HepG2 (cell line): ENCODE data around the gene CLEC2B.

Experiments
- BHLHE40 ChIP-seq: IDR thresholded peaks from 2 replicates; pipeline ENCODE4 v1.6.1; 2011; ENCODE audit warnings: low read length, improper control_type of control experiment
- CEBPG ChIP-seq: IDR thresholded peaks from 2 replicates; pipeline ENCODE4 v1.6.1; 2016
- CREM ChIP-seq, 2 experiments: sonication (generic) in 1 of 2; formaldehyde crosslinking in 1 of 2; IDR thresholded peaks; 2 replicates each; pipeline versions ENCODE4 v1.4.0 to v1.6.1; 2016 to 2020; ENCODE audit warnings: antibody characterized with exemption in 1 of 2, mild to moderate bottlenecking in 1 of 2, missing genetic modification reagents in 1 of 2
- FLYWCH1 ChIP-seq: sonication (generic); formaldehyde crosslinking; IDR thresholded peaks from 2 replicates; pipeline ENCODE4 v1.8.1; 2023; ENCODE audit warnings: mild to moderate bottlenecking, missing genetic modification reagents
- KLF16 ChIP-seq, 2 experiments: sonication (generic) in 1 of 2; formaldehyde crosslinking in 1 of 2; IDR thresholded peaks; 2 replicates each; pipeline versions ENCODE4 v1.6.1 to v1.8.0; 2016 to 2023; ENCODE audit warnings: missing genetic modification reagents in 2 of 2, missing compliant biosample characterization in 1 of 2
- NFE2L2 ChIP-seq: fragments of 150-350 bp; IDR thresholded peaks from 2 replicates; pipeline ENCODE4 v1.6.1; 2014; ENCODE audit warnings: low read length
- PCBP1 ChIP-seq: fragments of 200-400 bp; formaldehyde crosslinking; IDR thresholded peaks from 2 replicates; pipeline ENCODE4 v1.6.1; 2017; ENCODE audit warnings: mild to moderate bottlenecking, low read depth, low read length, borderline replicate concordance
- REST ChIP-seq, 2 experiments: IDR thresholded peaks; 2 replicates each; pipeline ENCODE4 v1.6.1; 2011 to 2012; ENCODE audit warnings: low read length in 2 of 2, borderline replicate concordance in 1 of 2, low read depth in 1 of 2, mild to moderate bottlenecking in 1 of 2, moderate library complexity in 1 of 2
- STAG1 ChIP-seq: sonication (generic); formaldehyde crosslinking; IDR thresholded peaks from 2 replicates; pipeline ENCODE4 v1.4.0; 2020; ENCODE audit warnings: missing genetic modification reagents
- TCF7 ChIP-seq: sonication (generic); IDR thresholded peaks from 2 replicates; pipeline ENCODE4 v1.6.1; 2016; ENCODE audit warnings: antibody characterized with exemption, low read depth
- TCF7L2 ChIP-seq: IDR thresholded peaks from 2 replicates; pipeline ENCODE4 v1.6.1; 2011; ENCODE audit warnings: mild to moderate bottlenecking, low read depth, low read length, moderate library complexity
- ZNF747 ChIP-seq: sonication (generic); formaldehyde crosslinking; IDR thresholded peaks from 2 replicates; pipeline ENCODE4 v1.8.1; 2023; ENCODE audit warnings: missing genetic modification reagents, mild to moderate bottlenecking, borderline replicate concordance
- TF ChIP-seq, protein P1 (sequence below): sonication (generic); formaldehyde crosslinking; IDR thresholded peaks from 2 replicates; pipeline ENCODE4 v1.5.0; 2020; ENCODE audit warnings: missing genetic modification reagents, mild to moderate bottlenecking, borderline replicate concordance

- TF ChIP-seq NFE2L2: no peak
- no peak for TF ChIP-seq BHLHE40
- TF ChIP-seq FLYWCH1 (CRISPR knock-in tag): no peak
- TF ChIP-seq CREM (IDR thresholded peaks at IDR 0.05): no peak
- no peak for TF ChIP-seq CREM (CRISPR knock-in tag; IDR thresholded peaks at IDR 0.05)
- no peak for TF ChIP-seq KLF16 (CRISPR knock-in tag; IDR thresholded peaks at IDR 0.05)
- TF ChIP-seq ZNF747 (CRISPR knock-in tag): no peak
- TF ChIP-seq PCBP1: no peak
- TF ChIP-seq STAG1: no peak
- no peak for TF ChIP-seq REST (IDR thresholded peaks at IDR 0.05; ENCODE audit: borderline replicate concordance in 1 of 2, low read depth in 1 of 2, low read length in 2 of 2)
- no peak for TF ChIP-seq TCF7
- no peak for TF ChIP-seq TCF7L2
- no peak for TF ChIP-seq CEBPG
- TF ChIP-seq, protein P1, sequence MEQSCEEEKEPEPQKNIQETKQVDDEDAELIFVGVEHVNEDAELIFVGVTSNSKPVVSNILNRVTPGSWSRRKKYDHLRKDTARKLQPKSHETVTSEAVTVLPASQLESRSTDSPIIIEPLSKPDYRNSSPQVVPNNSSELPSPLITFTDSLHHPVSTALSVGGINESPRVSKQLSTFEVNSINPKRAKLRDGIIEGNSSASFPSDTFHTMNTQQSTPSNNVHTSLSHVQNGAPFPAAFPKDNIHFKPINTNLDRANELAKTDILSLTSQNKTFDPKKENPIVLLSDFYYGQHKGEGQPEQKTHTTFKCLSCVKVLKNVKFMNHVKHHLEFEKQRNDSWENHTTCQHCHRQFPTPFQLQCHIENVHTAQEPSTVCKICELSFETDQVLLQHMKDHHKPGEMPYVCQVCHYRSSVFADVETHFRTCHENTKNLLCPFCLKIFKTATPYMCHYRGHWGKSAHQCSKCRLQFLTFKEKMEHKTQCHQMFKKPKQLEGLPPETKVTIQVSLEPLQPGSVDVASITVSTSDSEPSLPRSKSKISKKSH (CRISPR knock-in tag): no peak
Measured at GRCh38 chr12:9806714-9807113, 62.4 kb downstream of the CLEC2B start.
